ENCODE measurements around the gene LILRB3. TPM values are rescaled to one million over a fixed set of nuclear protein-coding genes. Genes with fewer than 3 reads are reported as not detected.
"Not testable (repeated sequence)": the region's sequence is repeated elsewhere in the genome, so short reads cannot be mapped to it uniquely, and the experiment has no call there.

LILRB3 gene
- total and polyA plus RNA-seq, 12 donors, result 0.22 to 56.2 (median 10.9) TPM

DNA sequence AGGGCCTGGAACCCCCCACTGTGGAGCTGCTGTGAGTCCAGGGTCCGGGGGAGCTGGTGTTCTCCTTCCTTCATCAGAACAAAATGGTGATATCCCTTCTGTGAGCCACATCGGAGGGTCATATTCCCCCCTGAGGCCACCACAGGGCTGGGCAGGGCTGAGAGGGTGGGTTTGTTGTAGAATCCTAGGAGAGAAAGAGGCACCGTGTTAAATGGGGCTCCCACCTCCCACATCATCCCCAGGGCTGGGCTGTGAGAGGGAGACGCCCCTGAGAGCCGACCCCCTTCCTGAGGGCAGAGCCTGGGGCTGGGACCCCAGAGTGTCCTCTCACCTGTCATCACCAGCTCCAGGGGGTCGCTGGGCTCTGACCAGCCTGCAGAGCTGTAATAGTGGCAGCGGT is 860 bp downstream of the LILRB3 start:
- not testable (repeated sequence) for H3K4me3 ChIP-seq; H3K36me3 ChIP-seq (replicated peaks in 1 of 2); H3K9me3 ChIP-seq (replicated peaks in 1 of 3); H3K27me3 ChIP-seq; H3K27ac ChIP-seq; H3K4me1 ChIP-seq (replicated peaks in 1 of 2)
- intact Hi-C loops (cut with DNase I), result loop anchor here in 1 of 2 donors (2.0 kb wide), 1 partner anchor 23 kb away; no protein-coding TSS in a partner anchor
- peak in 1 of 7 donors; percentile 15 for DNase-seq
- WGBS, 4 donors, result 74 to 81% (median 79%) methylated on average over 3 to 7 of the region's 7 CpGs

DNA sequence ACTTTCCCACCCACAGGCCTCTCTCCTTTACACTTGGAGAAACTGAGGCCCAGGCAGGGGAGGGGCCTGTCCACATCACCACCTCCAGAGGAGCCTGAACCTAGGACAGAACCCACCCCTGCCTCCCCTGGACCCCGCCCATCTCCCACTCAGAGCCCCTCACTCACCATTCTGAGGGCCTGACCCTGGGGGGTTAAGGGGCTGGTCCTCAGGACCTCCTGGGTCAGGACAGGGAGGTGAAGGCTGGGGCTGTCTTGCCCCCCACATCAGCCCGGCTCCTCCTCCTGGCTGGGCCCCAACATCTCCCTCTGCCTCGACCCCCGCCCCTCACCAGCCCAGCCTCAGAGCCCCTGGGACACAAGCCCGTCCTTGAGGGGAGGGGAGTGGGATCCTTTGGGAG is 3.1 kb downstream of the LILRB3 start:
- DNase-seq, result peak in 1 of 7 donors; percentile 0
- H3K27me3 ChIP-seq; intact Hi-C loops (cut with DNase I); H3K4me3 ChIP-seq; H3K4me1 ChIP-seq (replicated peaks in 1 of 2); H3K9me3 ChIP-seq (replicated peaks in 1 of 3); H3K27ac ChIP-seq; H3K36me3 ChIP-seq (replicated peaks in 1 of 2): not testable (repeated sequence)
- 70 to 79% methylated on average over 4 to 5 of the region's 5 CpGs; no CpG with 5 or more reads in 2 of the 4 donors for WGBS, 4 donors

DNA sequence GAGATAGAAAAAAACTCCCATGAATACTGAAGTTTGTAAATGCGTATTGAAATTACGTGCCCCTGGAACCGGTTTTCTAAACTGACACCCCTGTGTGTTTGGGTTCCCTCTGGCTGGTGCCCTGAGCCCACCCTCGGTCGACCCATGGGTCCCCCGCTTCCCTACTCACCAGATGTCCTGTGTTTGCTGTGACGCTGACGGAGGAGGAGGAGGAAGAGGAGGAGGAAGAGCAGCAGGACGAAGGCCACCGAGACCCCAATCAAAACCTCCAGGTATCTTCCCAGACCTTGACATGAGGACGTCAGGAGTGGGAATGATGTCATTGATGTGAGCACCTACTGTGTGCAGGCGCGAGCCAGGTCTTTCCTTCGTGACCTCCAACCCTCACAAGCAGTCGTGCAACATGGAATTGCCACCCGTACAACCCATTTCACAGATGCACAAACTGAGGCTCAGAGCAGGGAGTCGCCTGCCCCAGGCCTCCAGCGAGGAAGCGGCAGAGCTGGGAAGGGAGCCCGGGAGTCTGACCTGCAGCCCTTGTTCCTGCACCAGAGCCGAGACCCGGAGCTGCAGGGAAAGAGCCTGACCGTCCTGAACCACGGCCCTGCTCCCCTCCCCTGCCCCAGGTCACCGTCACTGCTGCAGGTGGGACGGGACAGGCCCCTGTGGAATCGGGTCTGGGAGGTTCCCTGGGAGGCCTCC is 3.7 kb downstream of the LILRB3 start:
- Histone ChIP-seq H3K4me3 (no peak overlapping the region), H3K4me1 (replicated peaks in 1 of 2) (no peaks in the 10 kb centered on the region), H3K27ac (no peak overlapping the region), H3K9me3 (replicated peaks in 1 of 3) (no peaks in the 10 kb centered on the region), H3K36me3 (replicated peaks in 1 of 2) (no peaks in the 10 kb centered on the region), H3K27me3 (no peaks in the 10 kb centered on the region)
- TF ChIP-seq, protein P1, sequence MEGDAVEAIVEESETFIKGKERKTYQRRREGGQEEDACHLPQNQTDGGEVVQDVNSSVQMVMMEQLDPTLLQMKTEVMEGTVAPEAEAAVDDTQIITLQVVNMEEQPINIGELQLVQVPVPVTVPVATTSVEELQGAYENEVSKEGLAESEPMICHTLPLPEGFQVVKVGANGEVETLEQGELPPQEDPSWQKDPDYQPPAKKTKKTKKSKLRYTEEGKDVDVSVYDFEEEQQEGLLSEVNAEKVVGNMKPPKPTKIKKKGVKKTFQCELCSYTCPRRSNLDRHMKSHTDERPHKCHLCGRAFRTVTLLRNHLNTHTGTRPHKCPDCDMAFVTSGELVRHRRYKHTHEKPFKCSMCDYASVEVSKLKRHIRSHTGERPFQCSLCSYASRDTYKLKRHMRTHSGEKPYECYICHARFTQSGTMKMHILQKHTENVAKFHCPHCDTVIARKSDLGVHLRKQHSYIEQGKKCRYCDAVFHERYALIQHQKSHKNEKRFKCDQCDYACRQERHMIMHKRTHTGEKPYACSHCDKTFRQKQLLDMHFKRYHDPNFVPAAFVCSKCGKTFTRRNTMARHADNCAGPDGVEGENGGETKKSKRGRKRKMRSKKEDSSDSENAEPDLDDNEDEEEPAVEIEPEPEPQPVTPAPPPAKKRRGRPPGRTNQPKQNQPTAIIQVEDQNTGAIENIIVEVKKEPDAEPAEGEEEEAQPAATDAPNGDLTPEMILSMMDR (IDR thresholded peaks at IDR 0.05), result no peak
- intact Hi-C loops (cut with DNase I), result no loop called here
- WGBS, 4 donors, result 74 to 90% (median 87%) methylated on average over 20 to 27 of the region's 27 CpGs
- peak in 2 of 7 donors; percentile 0 to 44 for DNase-seq

DNA sequence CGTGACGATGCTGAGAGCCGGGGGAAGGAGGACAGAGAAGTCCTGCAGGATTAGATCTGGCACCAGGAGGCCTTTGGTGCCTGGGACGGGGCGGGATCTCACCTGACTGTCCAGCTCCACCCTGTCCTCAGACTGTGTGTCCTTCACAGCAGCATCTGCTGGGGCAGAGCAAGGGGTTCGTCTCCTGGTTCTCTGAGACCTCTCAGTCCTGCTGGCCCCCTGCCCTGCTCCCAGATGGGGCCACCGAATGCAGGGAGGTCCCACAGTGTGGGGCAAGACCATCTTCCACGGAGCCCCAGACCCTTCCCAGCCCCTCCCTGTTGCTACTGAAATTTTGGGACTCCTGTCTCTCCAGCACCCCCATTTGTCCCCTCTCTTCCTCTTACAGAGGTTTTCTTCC is 4.5 kb downstream of the LILRB3 start:
- H3K36me3 ChIP-seq (replicated peaks in 1 of 2), result no peaks in the 10 kb centered on the region
- H3K27me3 ChIP-seq, result no peaks in the 10 kb centered on the region
- TF ChIP-seq, protein P1 (IDR thresholded peaks at IDR 0.05), result no peak
- no peak for TF ChIP-seq POLR2A (IDR thresholded peaks at IDR 0.05)
- intact Hi-C loops (cut with DNase I), result no loop called here
- H3K27ac ChIP-seq, result no peak overlapping the region
- WGBS, 4 donors, result 72 to 87% (median 81%) methylated on average over 5 to 8 of the region's 8 CpGs
- no peak for DNase-seq
- H3K4me1 ChIP-seq (replicated peaks in 1 of 2), result no peaks in the 10 kb centered on the region
- no peak overlapping the region for H3K4me3 ChIP-seq
- H3K9me3 ChIP-seq (replicated peaks in 1 of 3), result no peaks in the 10 kb centered on the region

DNA sequence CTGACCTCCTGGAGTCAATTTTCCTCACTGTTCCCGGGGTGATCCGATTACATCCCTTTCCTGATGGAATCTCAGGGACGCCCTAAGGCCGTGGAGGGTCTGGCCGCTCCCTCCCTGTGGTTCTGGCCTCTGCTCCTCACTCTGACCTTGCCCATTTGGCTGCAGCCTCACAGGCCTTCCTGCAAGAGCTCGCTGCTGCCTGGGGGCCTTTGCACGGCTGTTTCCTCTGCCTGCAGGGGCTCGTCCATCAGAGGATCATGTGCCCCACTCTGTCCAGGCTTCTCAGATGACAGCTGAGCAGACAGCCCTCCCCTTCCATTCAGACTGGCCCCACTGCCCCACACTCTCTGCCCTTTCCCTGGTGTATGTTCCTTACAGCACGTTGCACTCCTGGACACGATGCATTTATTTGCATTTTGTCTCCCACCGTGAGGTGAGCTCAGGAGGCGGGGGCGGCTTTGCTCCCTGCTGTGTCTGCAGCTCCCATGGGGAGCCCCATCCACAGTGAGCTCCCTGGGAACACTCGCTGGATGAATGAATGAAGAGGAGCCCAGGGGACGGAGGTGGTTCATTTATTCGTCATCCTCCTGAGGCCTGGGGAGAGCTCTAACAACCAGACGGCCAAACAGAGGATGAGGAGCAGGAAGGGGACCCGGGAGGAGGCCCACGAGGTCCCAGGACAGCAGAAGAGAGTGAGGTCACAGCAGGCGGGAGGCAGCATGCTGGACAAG is 5.1 kb downstream of the LILRB3 start:
- intact Hi-C loops (cut with DNase I); H3K9me3 ChIP-seq (replicated peaks in 1 of 3); H3K36me3 ChIP-seq (replicated peaks in 1 of 2); H3K4me1 ChIP-seq (replicated peaks in 1 of 2); H3K27ac ChIP-seq; H3K27me3 ChIP-seq; H3K4me3 ChIP-seq: not testable (repeated sequence)
- WGBS, 4 donors, result 55 to 77% (median 62%) methylated on average over 14 to 16 of the region's 20 CpGs
- DNase-seq, result peak in 2 of 7 donors; percentile 44 to 49

Data from adrenal gland (tissue), 12 donors.